CD4-positive, alpha-beta T cell (primary cell): ENCODE data around the gene STUB1. TPM values are rescaled to one million over a fixed set of nuclear protein-coding genes. Genes with fewer than 3 reads are reported as not detected.
"Not testable (repeated sequence)": the region's sequence is repeated elsewhere in the genome, so short reads cannot be mapped to it uniquely, and the experiment has no call there.

Experiments
- ATAC-seq: fragments of 200-7000 bp; cut with Tn5 transposase; one replicate; pipeline ENCODE4 v1.10.0; 2022; ENCODE audit warnings: mild to moderate bottlenecking; ENCODE audit not compliant: poor library complexity
- CTCF ChIA-PET: fragments of 350-600 bp; sonication (Branson Sonifier 250); formaldehyde crosslinking; loops from one replicate; lab custom pipeline; 2021; ENCODE audit warnings: antibody characterized with exemption, inconsistent platforms; lab: Charles Lee
- POLR2A ChIA-PET: fragments of 350-600 bp; sonication (Branson Sonifier 250); formaldehyde crosslinking; loops from one replicate; lab custom pipeline; 2021; ENCODE audit warnings: antibody characterized with exemption, inconsistent platforms; lab: Charles Lee
- DNase-seq, 14 experiments: peaks; one replicate each; pipeline ENCODE4 v3.0.0-alpha.2; 2013 to 2020; ENCODE audit warnings: mixed read lengths in 2 of 14
- H3K27ac ChIP-seq, 2 donors: one replicate each; pipeline versions ENCODE4 v1.5.1 to v1.7.0; 2013; ENCODE audit warnings: low read length in 2 of 2, low read depth in 1 of 2, mild to moderate bottlenecking in 1 of 2
- H3K27me3 ChIP-seq, 2 experiments: 1 replicate in 1 of 2; 2 replicates in 1 of 2; pipeline versions ENCODE4 v1.6.1 to v1.7.0; 2013; ENCODE audit warnings: low read length in 2 of 2, control low read depth in 1 of 2, mild to moderate bottlenecking in 1 of 2, moderate library complexity in 1 of 2; ENCODE audit not compliant: insufficient read depth in 2 of 2, control insufficient read depth in 1 of 2
- H3K36me3 ChIP-seq: one replicate; pipeline ENCODE4 v1.6.1; 2013; ENCODE audit warnings: low read length, control low read depth; ENCODE audit not compliant: insufficient read depth
- H3K4me1 ChIP-seq: one replicate; pipeline ENCODE4 v1.6.1; 2013; ENCODE audit warnings: low read length, control low read depth; ENCODE audit not compliant: insufficient read depth
- H3K4me3 ChIP-seq: one replicate; pipeline ENCODE4 v1.5.1; 2013; ENCODE audit warnings: mild to moderate bottlenecking, low read length, moderate library complexity
- H3K9me3 ChIP-seq, 2 experiments: 1 replicate in 1 of 2; 2 replicates in 1 of 2; pipeline versions ENCODE4 v1.6.1 to v1.7.0; 2013; ENCODE audit warnings: low read length in 2 of 2, mild to moderate bottlenecking in 2 of 2, control low read depth in 1 of 2, moderate library complexity in 1 of 2; ENCODE audit not compliant: control insufficient read depth in 1 of 2, insufficient read depth in 1 of 2
- H3K27ac Mint-ChIP-seq: one replicate; pipeline ENCODE4 v1.8.0; 2020; ENCODE audit warnings: mixed read lengths
- H3K27me3 Mint-ChIP-seq: one replicate; pipeline ENCODE4 v1.8.0; 2021; ENCODE audit warnings: mixed read lengths
- H3K36me3 Mint-ChIP-seq: one replicate; pipeline ENCODE4 v1.8.0; 2021; ENCODE audit warnings: low read depth, mixed read lengths
- H3K4me1 Mint-ChIP-seq: one replicate; pipeline ENCODE4 v1.8.0; 2021; ENCODE audit warnings: low read depth, mixed read lengths
- H3K4me3 Mint-ChIP-seq: one replicate; pipeline ENCODE4 v1.8.0; 2020; ENCODE audit warnings: mild to moderate bottlenecking, mixed read lengths
- H3K9me3 Mint-ChIP-seq: one replicate; pipeline ENCODE4 v1.8.0; 2020; ENCODE audit warnings: mixed read lengths
- intact Hi-C, 2 experiments: fragments of 100-400 bp; cut with DNase I in 1 of 2; cut with micrococcal nuclease in 1 of 2; formaldehyde crosslinking; loops; one replicate each; pipeline versions ENCODE4 v1.15.1 to v1.9.0; 2023 to 2025; cut with DNase I, micrococcal nuclease
- total RNA-seq, 174 experiments: library from RNA in 2 of 174; stranded (reverse) in 2 of 174; gene quantifications; one replicate each; pipeline ENCODE4 v1.2.3 and lab custom pipeline; 2021 to 2026
- TF ChIP-seq, protein P1 (sequence below): fragments of 200-600 bp; IDR thresholded peaks from one replicate; pipeline ENCODE4 v1.8.0; 2022; ENCODE audit warnings: antibody characterized with exemption, mild to moderate bottlenecking

STUB1 gene
- total RNA-seq, 2 experiments from 2014 or later, result 46.9 to 53.9 TPM

DNA sequence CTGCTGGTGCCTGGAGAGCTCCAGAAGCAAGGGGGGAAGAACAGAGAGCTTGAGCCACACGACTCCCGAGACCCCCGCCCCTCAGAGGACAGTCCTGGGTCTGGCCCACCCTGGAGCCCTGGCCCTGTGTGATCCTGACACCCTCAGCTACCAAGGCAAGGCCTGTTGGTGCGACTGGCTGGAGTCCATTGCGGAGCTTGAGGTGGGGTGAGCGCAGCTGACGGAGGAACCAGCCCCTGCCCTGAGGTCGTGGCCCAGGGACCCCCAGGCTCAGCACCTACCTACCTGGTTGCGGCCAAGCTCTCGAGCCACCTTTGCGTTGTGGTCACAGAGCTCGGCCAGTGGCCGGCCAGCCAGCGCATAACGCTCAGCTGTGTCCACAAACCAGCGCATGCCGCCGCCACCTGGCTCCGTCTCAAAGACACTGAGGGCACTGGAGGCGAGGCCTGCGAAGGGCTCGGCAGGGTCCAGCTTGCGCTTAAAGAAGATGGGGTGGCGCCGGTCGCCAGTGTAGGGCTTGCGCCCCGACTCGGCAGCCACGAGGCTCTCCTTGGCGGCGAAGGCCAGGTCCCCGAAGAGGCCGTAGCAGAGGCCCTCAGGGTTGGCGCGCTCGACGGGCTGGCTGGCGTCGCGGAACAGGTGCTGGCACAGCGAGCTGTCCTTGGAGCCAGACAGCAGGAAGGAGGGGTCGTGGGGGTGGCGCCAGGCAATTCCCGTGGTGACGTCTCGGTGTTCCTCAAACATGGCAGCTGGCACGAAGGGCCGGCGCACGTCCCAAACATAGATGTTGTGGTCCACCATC lies 6.5 kb downstream of the STUB1 start:
- H3K27ac Mint-ChIP-seq, result no peak overlapping the region
- H3K9me3 Mint-ChIP-seq, result no peaks in the 10 kb centered on the region
- peaks cover 16% of the 10 kb centered on the region for H3K36me3 Mint-ChIP-seq
- Histone ChIP-seq H3K27ac (no peak overlapping the region), H3K27me3 (no peaks in the 10 kb centered on the region), H3K4me1 (peaks cover 66% of the 10 kb centered on the region), H3K4me3 (no peak overlapping the region), H3K9me3 (peaks cover 0 to 7% of the 10 kb centered on the region in 2 experiments), H3K36me3 (peaks cover 26% of the 10 kb centered on the region)
- CTCF ChIA-PET, result interaction anchor here (1.8 kb wide), 1 partner anchor 19 kb away, joined by 5 read pairs; the partner anchor contains the start of gene RHOT2
- POLR2A ChIA-PET, result interaction anchor here (1.5 kb wide), 1 partner anchor 9 kb away, joined by 5 read pairs; no protein-coding TSS in a partner anchor
- TF ChIP-seq, protein P1, sequence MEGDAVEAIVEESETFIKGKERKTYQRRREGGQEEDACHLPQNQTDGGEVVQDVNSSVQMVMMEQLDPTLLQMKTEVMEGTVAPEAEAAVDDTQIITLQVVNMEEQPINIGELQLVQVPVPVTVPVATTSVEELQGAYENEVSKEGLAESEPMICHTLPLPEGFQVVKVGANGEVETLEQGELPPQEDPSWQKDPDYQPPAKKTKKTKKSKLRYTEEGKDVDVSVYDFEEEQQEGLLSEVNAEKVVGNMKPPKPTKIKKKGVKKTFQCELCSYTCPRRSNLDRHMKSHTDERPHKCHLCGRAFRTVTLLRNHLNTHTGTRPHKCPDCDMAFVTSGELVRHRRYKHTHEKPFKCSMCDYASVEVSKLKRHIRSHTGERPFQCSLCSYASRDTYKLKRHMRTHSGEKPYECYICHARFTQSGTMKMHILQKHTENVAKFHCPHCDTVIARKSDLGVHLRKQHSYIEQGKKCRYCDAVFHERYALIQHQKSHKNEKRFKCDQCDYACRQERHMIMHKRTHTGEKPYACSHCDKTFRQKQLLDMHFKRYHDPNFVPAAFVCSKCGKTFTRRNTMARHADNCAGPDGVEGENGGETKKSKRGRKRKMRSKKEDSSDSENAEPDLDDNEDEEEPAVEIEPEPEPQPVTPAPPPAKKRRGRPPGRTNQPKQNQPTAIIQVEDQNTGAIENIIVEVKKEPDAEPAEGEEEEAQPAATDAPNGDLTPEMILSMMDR, result no peak
- H3K4me3 Mint-ChIP-seq, result peak overlapping the region; percentile 42
- peaks cover 16% of the 10 kb centered on the region for H3K4me1 Mint-ChIP-seq
- intact Hi-C loops, result no loop called here
- DNase-seq (peak in 1 of 14 experiments; percentile 43), ATAC-seq (no peak)
- H3K27me3 Mint-ChIP-seq, result no peaks in the 10 kb centered on the region

DNA sequence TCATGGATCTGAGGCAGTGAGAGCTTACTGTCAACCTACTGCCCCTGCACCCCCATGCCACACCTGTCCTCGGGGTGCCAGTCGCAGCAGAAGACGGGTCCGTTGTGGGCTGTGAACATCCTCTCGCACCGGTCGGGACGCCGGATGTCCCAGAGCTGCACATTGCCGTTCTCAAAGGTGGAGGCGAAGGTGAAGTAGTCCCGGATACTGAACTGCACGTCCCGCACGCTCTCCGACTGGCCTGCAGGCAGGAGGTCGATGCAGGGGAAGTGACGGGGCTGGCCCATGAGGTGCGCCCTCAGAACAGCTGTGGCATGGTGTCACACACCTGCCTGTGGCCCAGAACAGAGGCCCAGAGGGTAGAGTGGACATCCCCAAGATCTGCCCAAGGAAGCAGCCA lies 7.3 kb downstream of the STUB1 start:
- ChIA-PET CTCF (interaction anchor here (1.8 kb wide), 1 partner anchor 20 kb away, joined by 5 read pairs; the partner anchor contains the start of gene RHOT2), POLR2A (no interaction called here)
- Histone ChIP-seq H3K4me1 (peaks cover 57% of the 10 kb centered on the region), H3K27ac (no peak overlapping the region), H3K4me3 (no peak overlapping the region), H3K36me3 (peaks cover 18% of the 10 kb centered on the region), H3K27me3 (no peaks in the 10 kb centered on the region), H3K9me3 (peaks cover 0 to 7% of the 10 kb centered on the region in 2 experiments)
- H3K4me3 Mint-ChIP-seq, result no peak overlapping the region
- H3K4me1 Mint-ChIP-seq, result peaks cover 18% of the 10 kb centered on the region
- intact Hi-C loops, result no loop called here
- ATAC-seq, result no peak
- peaks cover 10% of the 10 kb centered on the region for H3K36me3 Mint-ChIP-seq
- no peak for DNase-seq
- TF ChIP-seq, protein P1, result no peak
- H3K27me3 Mint-ChIP-seq, result no peaks in the 10 kb centered on the region
- no peak overlapping the region for H3K27ac Mint-ChIP-seq
- no peaks in the 10 kb centered on the region for H3K9me3 Mint-ChIP-seq

DNA sequence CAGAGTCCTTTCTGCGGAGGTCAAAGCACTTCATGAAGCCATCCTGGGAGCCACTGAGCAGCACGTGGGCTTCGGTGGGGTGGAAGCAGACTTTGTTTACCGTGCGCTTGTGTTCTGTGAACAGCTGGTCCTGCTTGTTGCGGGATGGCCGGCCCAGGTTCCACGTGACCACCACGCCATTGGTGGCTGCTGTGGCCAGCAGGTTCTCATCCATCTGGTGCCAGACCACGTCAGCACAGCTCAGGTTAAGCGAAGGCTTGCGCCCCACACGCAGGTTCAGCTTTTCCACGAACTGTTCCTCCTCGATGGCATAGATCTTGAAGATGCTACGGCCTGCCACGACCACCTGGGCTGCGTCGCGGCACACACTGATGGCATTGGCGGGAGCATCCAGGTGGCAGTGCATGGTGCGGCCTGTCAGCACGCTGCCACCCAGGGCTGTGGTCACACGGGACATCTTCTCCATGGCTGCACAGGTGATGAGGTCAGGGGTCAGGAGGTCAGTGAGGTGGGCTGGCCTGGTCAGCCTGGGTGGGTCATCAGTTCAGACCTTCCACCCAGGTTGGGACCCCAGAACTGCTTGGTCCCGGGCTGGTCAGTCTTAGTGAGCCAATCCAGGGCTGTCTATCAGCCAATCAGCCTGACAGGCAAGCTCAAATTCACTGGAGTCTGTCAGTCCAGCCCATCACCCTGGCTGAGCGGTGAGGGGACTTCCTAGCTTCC lies 9.1 kb downstream of the STUB1 start:
- peak overlapping the region; percentile 88 for H3K27ac Mint-ChIP-seq
- DNase-seq (peak in 1 of 14 experiments; percentile 44), ATAC-seq (no peak)
- Histone ChIP-seq H3K27ac (peak overlapping the region; percentile 69 to 73), H3K27me3 (no peaks in the 10 kb centered on the region), H3K4me1 (peaks cover 52% of the 10 kb centered on the region), H3K36me3 (peaks cover 11% of the 10 kb centered on the region), H3K9me3 (peaks cover 0 to 7% of the 10 kb centered on the region in 2 experiments), H3K4me3 (peak overlapping the region; percentile 88)
- no peaks in the 10 kb centered on the region for H3K27me3 Mint-ChIP-seq
- ChIA-PET POLR2A (interaction anchor here (0.9 to 3.0 kb wide), 9 partner anchors 8 to 314 kb away, joined by 3 to 35 read pairs (median 6); partner anchors contain the start of genes CHTF18, METTL26, RHOT2 and RPUSD1), CTCF (interaction anchor here (1.0 to 1.3 kb wide), 2 partner anchors 22 to 23 kb away, joined by 3 read pairs; no protein-coding TSS in a partner anchor)
- H3K4me3 Mint-ChIP-seq, result peak overlapping the region; percentile 96
- TF ChIP-seq, protein P1, result no peak
- no peaks in the 10 kb centered on the region for H3K9me3 Mint-ChIP-seq
- peaks cover 15% of the 10 kb centered on the region for H3K4me1 Mint-ChIP-seq
- H3K36me3 Mint-ChIP-seq, result peaks cover 5% of the 10 kb centered on the region
- intact Hi-C loops, result no loop called here

DNA sequence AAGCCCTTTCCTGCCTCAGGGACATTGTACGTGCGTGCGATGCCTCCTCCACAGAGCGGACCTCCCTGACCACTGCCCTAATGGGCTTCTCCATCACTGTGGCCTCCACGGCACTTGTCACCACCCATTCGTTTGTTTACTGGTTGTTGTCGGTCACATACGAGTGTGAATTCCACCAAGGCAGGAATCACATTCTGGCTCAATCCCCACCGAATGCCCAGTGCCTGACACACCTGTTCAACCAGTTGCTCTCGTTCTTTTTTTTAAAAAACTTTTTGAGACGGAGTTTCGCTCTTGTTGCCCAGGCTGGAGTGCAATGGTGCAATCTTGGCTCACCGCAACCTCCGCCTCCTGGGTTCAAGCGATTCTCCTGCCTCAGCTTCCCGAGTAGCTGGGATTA lies 11.0 kb downstream of the STUB1 start:
- Mint-ChIP-seq H3K4me1 (peaks cover 22% of the 10 kb centered on the region), H3K4me3 (peak overlapping the region; percentile 96)
- H3K4me3 ChIP-seq, H3K27me3 ChIP-seq, H3K9me3 ChIP-seq, H3K27ac ChIP-seq, H3K9me3 Mint-ChIP-seq, DNase-seq, ATAC-seq, H3K36me3 Mint-ChIP-seq, H3K27me3 Mint-ChIP-seq, H3K36me3 ChIP-seq, CTCF ChIA-PET, H3K27ac Mint-ChIP-seq: not testable (repeated sequence)
- H3K4me1 ChIP-seq, result peaks cover 51% of the 10 kb centered on the region
- POLR2A ChIA-PET, result interaction anchor here (0.7 to 2.2 kb wide), 4 partner anchors 11 to 116 kb away, joined by 3 to 8 read pairs (median 3); partner anchors contain the start of genes CHTF18, RHOT2, RPUSD1 and STUB1
- intact Hi-C loops, result loop anchor here in 1 of 2 experiments (10.0 kb wide), 2 partner anchors 724 to 1274 kb away; partner anchors contain the start of genes RNF151, RPS2 and UNKL
